ENCODE data around the gene TAS2R50.

Gene TAS2R50

GRCh38 chr12:10960211-10960610 is 26.5 kb downstream of the TAS2R50 start:
- no peak for DNase-seq (ENCODE audit: low spot score)
- no peak for TF ChIP-seq CTCF (conservative IDR thresholded peaks at IDR 0.05; ENCODE audit: low read depth)
- POLR2A ChIA-PET (ENCODE audit: low non-redundant PET), result no interaction called here
- CTCF ChIA-PET, result no interaction called here
- H3K27ac ChIP-seq, result no peak overlapping the region

GRCh38 chr12:10959804-10960203 is 26.9 kb downstream of the TAS2R50 start:
- no peak overlapping the region for H3K27ac ChIP-seq
- CTCF ChIA-PET, result no interaction called here
- POLR2A ChIA-PET (ENCODE audit: low non-redundant PET), result no interaction called here
- no peak for DNase-seq (ENCODE audit: low spot score)
- no peak for TF ChIP-seq CTCF (conservative IDR thresholded peaks at IDR 0.05; ENCODE audit: low read depth)

GRCh38 chr12:10957741-10958140 is 29.0 kb downstream of the TAS2R50 start:
- ChIA-PET POLR2A (ENCODE audit: low non-redundant PET) (no interaction called here), CTCF (interaction anchor here (0.7 kb wide), 1 partner anchor 355 kb away, joined by 4 read pairs; no protein-coding TSS in a partner anchor)
- no peak overlapping the region for H3K27ac ChIP-seq
- DNase-seq (ENCODE audit: low spot score), result no peak
- TF ChIP-seq CTCF (conservative IDR thresholded peaks at IDR 0.05; ENCODE audit: low read depth), result no peak

GRCh38 chr12:10956085-10956484 is 30.6 kb downstream of the TAS2R50 start:
- H3K27ac ChIP-seq, result no peak overlapping the region
- POLR2A ChIA-PET (ENCODE audit: low non-redundant PET), result no interaction called here
- CTCF ChIA-PET, result no interaction called here
- DNase-seq (ENCODE audit: low spot score), result no peak
- no peak for TF ChIP-seq CTCF (conservative IDR thresholded peaks at IDR 0.05; ENCODE audit: low read depth)

- no peak overlapping the region for H3K27ac ChIP-seq
- POLR2A ChIA-PET (ENCODE audit: low non-redundant PET), result no interaction called here
- no peak for TF ChIP-seq CTCF (conservative IDR thresholded peaks at IDR 0.05; ENCODE audit: low read depth)
- DNase-seq (ENCODE audit: low spot score), result no peak
- CTCF ChIA-PET, result no interaction called here
These were observed 34.1 kb downstream of the TAS2R50 start for GRCh38 chr12:10952645-10953044.

GRCh38 chr12:10943167-10943566 is 43.5 kb downstream of the TAS2R50 start:
- no peak overlapping the region for H3K27ac ChIP-seq
- TF ChIP-seq CTCF (conservative IDR thresholded peaks at IDR 0.05; ENCODE audit: low read depth), result no peak
- ChIA-PET CTCF (no interaction called here), POLR2A (ENCODE audit: low non-redundant PET) (no interaction called here)
- DNase-seq (ENCODE audit: low spot score), result no peak

Measured in RWPE1 (cell line).